ENCODE data around the gene CXCR4. TPM values are rescaled to one million over a fixed set of nuclear protein-coding genes. Genes with fewer than 3 reads are reported as not detected.
A peak's percentile ranks its signal among the peaks of the same experiment; 100 is the strongest.

CXCR4 gene
- total and polyA plus RNA-seq, 3 donors from 2014 or later, result 3.7 to 12.3 (median 9.5) TPM

- Histone ChIP-seq H3K27ac (no peak overlapping the region), H3K9me3 (no peaks in the 10 kb centered on the region), H3K36me3 (ENCODE audit: low read depth, missing control alignments) (no peaks in the 10 kb centered on the region), H3K4me3 (no peak overlapping the region), H3K27me3 (no peaks in the 10 kb centered on the region), H3K4me1 (no peaks in the 10 kb centered on the region)
- WGBS, 2 donors, result 58 to 85% methylated on average over 3 of the region's 3 CpGs
- no peak for DNase-seq
- intact Hi-C loops (cut with DNase I; ENCODE audit: low total_unique reads), result no loop called here
- TF ChIP-seq CTCF (IDR thresholded peaks at IDR 0.05), result no peak
These were observed 4.7 kb upstream of the CXCR4 start for GRCh38 chr2:136122661-136123060.

- no peak for DNase-seq
- WGBS, 2 donors, result 88 to 100% methylated on average over 3 of the region's 3 CpGs
- Histone ChIP-seq H3K4me1 (peaks cover 4% of the 10 kb centered on the region), H3K27me3 (no peaks in the 10 kb centered on the region), H3K27ac (no peak overlapping the region), H3K36me3 (ENCODE audit: low read depth, missing control alignments) (no peaks in the 10 kb centered on the region), H3K4me3 (no peak overlapping the region), H3K9me3 (no peaks in the 10 kb centered on the region)
- intact Hi-C loops (cut with DNase I; ENCODE audit: low total_unique reads), result no loop called here
- TF ChIP-seq POLR2A (IDR thresholded peaks at IDR 0.05) (no peak), CTCF (IDR thresholded peaks at IDR 0.05) (no peak)
These were observed 3.4 kb upstream of the CXCR4 start for GRCh38 chr2:136121204-136121910.

GRCh38 chr2:136119717-136120675, 2.0 kb upstream of the CXCR4 start:
- TF ChIP-seq CTCF (IDR thresholded peaks at IDR 0.05) (no peak), POLR2A (IDR thresholded peaks at IDR 0.05) (no peak)
- no peaks in the 10 kb centered on the region for H3K36me3 ChIP-seq (ENCODE audit: low read depth, missing control alignments)
- no peaks in the 10 kb centered on the region for H3K27me3 ChIP-seq
- H3K4me1 ChIP-seq, result peaks cover 5% of the 10 kb centered on the region
- no peak overlapping the region for H3K27ac ChIP-seq
- intact Hi-C loops (cut with DNase I; ENCODE audit: low total_unique reads), result no loop called here
- no peaks in the 10 kb centered on the region for H3K9me3 ChIP-seq
- H3K4me3 ChIP-seq, result peak overlapping the region in 1 of 2 donors; percentile 46
- WGBS, 2 donors, result 39 to 50% methylated on average over 16 of the region's 16 CpGs
- no peak for DNase-seq

- peak overlapping the region; percentile 46 to 58 for H3K4me3 ChIP-seq
- H3K9me3 ChIP-seq, result no peaks in the 10 kb centered on the region
- H3K27ac ChIP-seq, result no peak overlapping the region
- no peaks in the 10 kb centered on the region for H3K36me3 ChIP-seq (ENCODE audit: low read depth, missing control alignments)
- peak; percentile 49 for DNase-seq
- no peak for TF ChIP-seq POLR2A (IDR thresholded peaks at IDR 0.05)
- TF ChIP-seq CTCF (IDR thresholded peaks at IDR 0.05), result no peak
- 1% methylated on average over 37 to 52 of the region's 52 CpGs for whole genome bisulfite sequencing, 2 donors
- intact Hi-C loops (cut with DNase I; ENCODE audit: low total_unique reads), result no loop called here
- peaks cover 5% of the 10 kb centered on the region for H3K4me1 ChIP-seq
- H3K27me3 ChIP-seq, result no peaks in the 10 kb centered on the region
These were observed 1.1 kb upstream of the CXCR4 start for GRCh38 chr2:136118819-136119716.

Measured in testis (tissue), 3 donors.